Muscle of leg (tissue), 11 donors: ENCODE measurements around the gene DNAH5. TPM values are rescaled to one million over a fixed set of nuclear protein-coding genes. Genes with fewer than 3 reads are reported as not detected.
A peak's percentile ranks its signal among the peaks of the same experiment; 100 is the strongest.

Source experiments
- DNase-seq: peaks from one replicate; pipeline ENCODE4 v3.0.0; 2013
- H3K27ac ChIP-seq: one replicate; pipeline ENCODE4 v1.5.1; 2013; ENCODE audit warnings: mild to moderate bottlenecking, low read length, control low read depth
- H3K27me3 ChIP-seq: one replicate; pipeline ENCODE4 v1.6.1; 2013; ENCODE audit warnings: low read length; ENCODE audit not compliant: control insufficient read depth, insufficient read depth
- H3K36me3 ChIP-seq: one replicate; pipeline ENCODE4 v1.6.1; 2013; ENCODE audit warnings: low read length; ENCODE audit not compliant: control insufficient read depth, insufficient read depth
- H3K4me1 ChIP-seq: one replicate; pipeline ENCODE4 v1.6.1; 2013; ENCODE audit warnings: low read length; ENCODE audit not compliant: control insufficient read depth, insufficient read depth
- H3K4me3 ChIP-seq: one replicate; pipeline ENCODE4 v1.5.1; 2013; ENCODE audit warnings: low read length, control low read depth
- H3K9me3 ChIP-seq: replicated peaks from 2 replicates; pipeline ENCODE4 v1.6.1; 2013; ENCODE audit warnings: low read depth, low read length; ENCODE audit not compliant: control insufficient read depth
- WGBS: methylation state at CpG from one replicate; pipeline ENCODE4 v1.1.5; 2013; ENCODE audit warnings: missing lambda C conversion rate; ENCODE audit not compliant: insufficient coverage; 5-methylcytosine and 5-hydroxymethylcytosine counted together
- polyA plus RNA-seq, 8 donors: library from polyadenylated mRNA; unstranded; fragments of 120-200 nt; gene quantifications; one replicate each; pipeline versions ENCODE4 v1.2.1 to v1.2.3, GENCODE V29; 2013; ENCODE audit warnings: inconsistent platforms in 1 of 8, low replicate concordance in 1 of 8; ENCODE audit not compliant: insufficient read length in 8 of 8, insufficient read depth in 1 of 8
- total RNA-seq: library from RNA; stranded (reverse); fragments of 120-200 nt; gene quantifications from one replicate; pipeline ENCODE4 v1.2.4, GENCODE V29; 2013

The DNAH5 gene
- total and polyA plus RNA-seq, 9 donors = 0.35 to 1.7 (median 0.52) TPM

- Histone ChIP-seq H3K27ac (no peak overlapping the region), H3K36me3 (no peaks in the 10 kb centered on the region), H3K4me1 (no peaks in the 10 kb centered on the region), H3K9me3 (no peaks in the 10 kb centered on the region), H3K27me3 (no peaks in the 10 kb centered on the region), H3K4me3 (no peak overlapping the region)
- no peak for DNase-seq
- WGBS = 43% methylated on average over 2 of the region's 3 CpGs
These were observed 199.0 kb downstream of the DNAH5 start for GRCh38 chr5:13745508-13745907.

- H3K4me1 ChIP-seq = no peaks in the 10 kb centered on the region
- no peak for DNase-seq
- H3K9me3 ChIP-seq = no peaks in the 10 kb centered on the region
- H3K4me3 ChIP-seq = no peak overlapping the region
- no peaks in the 10 kb centered on the region for H3K27me3 ChIP-seq
- no peaks in the 10 kb centered on the region for H3K36me3 ChIP-seq
- H3K27ac ChIP-seq = no peak overlapping the region
- 20% methylated on average over 1 of the region's 2 CpGs for WGBS
These were observed 204.0 kb downstream of the DNAH5 start for GRCh38 chr5:13740471-13740870.

- Histone ChIP-seq H3K27me3 (no peaks in the 10 kb centered on the region), H3K36me3 (no peaks in the 10 kb centered on the region), H3K4me3 (no peak overlapping the region), H3K9me3 (no peaks in the 10 kb centered on the region), H3K4me1 (no peaks in the 10 kb centered on the region), H3K27ac (no peak overlapping the region)
- 93% methylated on average over 3 of the region's 5 CpGs for WGBS
- DNase-seq = no peak
These were observed 205.0 kb downstream of the DNAH5 start for GRCh38 chr5:13739479-13739878.

- no peaks in the 10 kb centered on the region for H3K9me3 ChIP-seq
- no peaks in the 10 kb centered on the region for H3K27me3 ChIP-seq
- no peaks in the 10 kb centered on the region for H3K4me1 ChIP-seq
- no peaks in the 10 kb centered on the region for H3K36me3 ChIP-seq
- H3K27ac ChIP-seq = no peak overlapping the region
- WGBS = 95% methylated on average over 4 of the region's 11 CpGs
- DNase-seq = no peak
- H3K4me3 ChIP-seq = no peak overlapping the region
These were observed 208.8 kb downstream of the DNAH5 start for GRCh38 chr5:13735691-13736090.

GRCh38 chr5:13731121-13731628 is 213.3 kb downstream of the DNAH5 start:
- no peak overlapping the region for H3K4me3 ChIP-seq
- no peaks in the 10 kb centered on the region for H3K27me3 ChIP-seq
- 60% methylated on average over 2 of the region's 6 CpGs for WGBS
- peak; percentile 75 for DNase-seq
- no peak overlapping the region for H3K27ac ChIP-seq
- H3K4me1 ChIP-seq = no peaks in the 10 kb centered on the region
- H3K36me3 ChIP-seq = no peaks in the 10 kb centered on the region
- H3K9me3 ChIP-seq = no peaks in the 10 kb centered on the region

- Histone ChIP-seq H3K27me3 (no peaks in the 10 kb centered on the region), H3K4me1 (no peaks in the 10 kb centered on the region), H3K36me3 (no peaks in the 10 kb centered on the region), H3K9me3 (no peaks in the 10 kb centered on the region), H3K27ac (no peak overlapping the region), H3K4me3 (no peak overlapping the region)
- WGBS = no CpG with 5 or more reads among the region's 2 CpGs
- DNase-seq = no peak
These were observed 235.6 kb downstream of the DNAH5 start for GRCh38 chr5:13708906-13709305.

GRCh38 chr5:13708432-13708831 is 236.1 kb downstream of the DNAH5 start:
- Histone ChIP-seq H3K27me3 (no peaks in the 10 kb centered on the region), H3K9me3 (no peaks in the 10 kb centered on the region), H3K27ac (no peak overlapping the region), H3K4me3 (no peak overlapping the region), H3K4me1 (no peaks in the 10 kb centered on the region), H3K36me3 (no peaks in the 10 kb centered on the region)
- 32% methylated on average over 2 of the region's 2 CpGs for WGBS
- no peak for DNase-seq

GRCh38 chr5:13704396-13704795 is 240.1 kb downstream of the DNAH5 start:
- WGBS = 59% methylated on average over 3 of the region's 4 CpGs
- no peaks in the 10 kb centered on the region for H3K4me1 ChIP-seq
- H3K27me3 ChIP-seq = no peaks in the 10 kb centered on the region
- DNase-seq = no peak
- H3K36me3 ChIP-seq = no peaks in the 10 kb centered on the region
- no peaks in the 10 kb centered on the region for H3K9me3 ChIP-seq
- H3K27ac ChIP-seq = no peak overlapping the region
- no peak overlapping the region for H3K4me3 ChIP-seq

GRCh38 chr5:13700626-13701025 is 243.9 kb downstream of the DNAH5 start:
- DNase-seq = no peak
- H3K9me3 ChIP-seq = no peaks in the 10 kb centered on the region
- H3K27me3 ChIP-seq = no peaks in the 10 kb centered on the region
- H3K4me1 ChIP-seq = no peaks in the 10 kb centered on the region
- no peaks in the 10 kb centered on the region for H3K36me3 ChIP-seq
- 60% methylated on average over 1 of the region's 6 CpGs for WGBS
- no peak overlapping the region for H3K27ac ChIP-seq
- H3K4me3 ChIP-seq = no peak overlapping the region

GRCh38 chr5:13698885-13699284 is 245.6 kb downstream of the DNAH5 start:
- Histone ChIP-seq H3K4me3 (no peak overlapping the region), H3K27ac (no peak overlapping the region), H3K36me3 (no peaks in the 10 kb centered on the region), H3K4me1 (no peaks in the 10 kb centered on the region), H3K27me3 (no peaks in the 10 kb centered on the region), H3K9me3 (no peaks in the 10 kb centered on the region)
- no peak for DNase-seq
- 69% methylated on average over 2 of the region's 3 CpGs for WGBS

- H3K36me3 ChIP-seq = no peaks in the 10 kb centered on the region
- no peaks in the 10 kb centered on the region for H3K9me3 ChIP-seq
- WGBS = 60% methylated on average over 5 of the region's 9 CpGs
- no peak for DNase-seq
- H3K27ac ChIP-seq = no peak overlapping the region
- H3K4me1 ChIP-seq = no peaks in the 10 kb centered on the region
- H3K4me3 ChIP-seq = no peak overlapping the region
- H3K27me3 ChIP-seq = no peaks in the 10 kb centered on the region
These were observed 249.3 kb downstream of the DNAH5 start for GRCh38 chr5:13695076-13695712.
